ENCODE data around the gene CHEK1.

CHEK1 gene

DNA sequence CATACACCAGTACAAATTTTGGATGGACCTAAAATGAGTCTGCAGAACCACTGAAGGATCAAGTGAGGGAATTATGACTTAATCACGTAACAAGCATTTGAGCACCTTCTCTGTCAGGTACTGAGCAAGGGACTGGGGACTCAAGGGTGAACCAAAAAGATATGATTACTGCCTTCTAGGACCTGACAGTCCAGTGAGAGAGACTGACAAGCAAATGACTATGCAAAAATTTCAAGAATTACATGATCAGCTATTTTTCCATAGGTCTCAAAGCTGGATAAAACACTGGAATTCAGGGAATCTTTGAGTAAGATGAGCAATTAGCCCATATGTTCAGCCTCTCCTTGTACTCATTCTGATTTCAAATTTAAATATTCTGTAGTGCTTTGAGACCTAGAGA, 37.5 kb upstream of the CHEK1 start:
- TF ChIP-seq, protein P1, sequence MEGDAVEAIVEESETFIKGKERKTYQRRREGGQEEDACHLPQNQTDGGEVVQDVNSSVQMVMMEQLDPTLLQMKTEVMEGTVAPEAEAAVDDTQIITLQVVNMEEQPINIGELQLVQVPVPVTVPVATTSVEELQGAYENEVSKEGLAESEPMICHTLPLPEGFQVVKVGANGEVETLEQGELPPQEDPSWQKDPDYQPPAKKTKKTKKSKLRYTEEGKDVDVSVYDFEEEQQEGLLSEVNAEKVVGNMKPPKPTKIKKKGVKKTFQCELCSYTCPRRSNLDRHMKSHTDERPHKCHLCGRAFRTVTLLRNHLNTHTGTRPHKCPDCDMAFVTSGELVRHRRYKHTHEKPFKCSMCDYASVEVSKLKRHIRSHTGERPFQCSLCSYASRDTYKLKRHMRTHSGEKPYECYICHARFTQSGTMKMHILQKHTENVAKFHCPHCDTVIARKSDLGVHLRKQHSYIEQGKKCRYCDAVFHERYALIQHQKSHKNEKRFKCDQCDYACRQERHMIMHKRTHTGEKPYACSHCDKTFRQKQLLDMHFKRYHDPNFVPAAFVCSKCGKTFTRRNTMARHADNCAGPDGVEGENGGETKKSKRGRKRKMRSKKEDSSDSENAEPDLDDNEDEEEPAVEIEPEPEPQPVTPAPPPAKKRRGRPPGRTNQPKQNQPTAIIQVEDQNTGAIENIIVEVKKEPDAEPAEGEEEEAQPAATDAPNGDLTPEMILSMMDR (conservative IDR thresholded peaks at IDR 0.05; ENCODE audit: control insufficient read depth, insufficient read depth, low read depth, low read length) = no peak
- no peak for DNase-seq (ENCODE audit: low read depth)
- no peak overlapping the region for H3K4me3 ChIP-seq (ENCODE audit: control insufficient read depth, low read depth, low read length)

DNA sequence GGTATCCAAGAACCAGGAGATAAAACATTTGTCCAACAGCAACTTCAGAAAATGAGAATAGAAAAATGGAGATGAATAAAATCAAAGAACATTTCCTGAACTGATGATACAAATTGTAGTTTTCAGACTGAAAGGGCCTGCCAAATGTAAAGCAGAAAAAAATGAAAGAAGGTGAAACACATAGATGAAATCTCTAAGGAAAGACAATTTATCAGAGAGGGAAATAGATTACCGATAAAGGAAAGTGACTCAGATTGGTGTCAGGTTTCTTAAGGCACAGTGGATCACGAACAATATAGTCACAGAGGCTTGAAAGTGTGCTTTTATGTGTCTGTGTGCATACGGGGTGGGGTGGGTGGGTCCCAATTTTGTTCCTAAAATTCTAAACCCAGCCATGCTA, 36.5 kb upstream of the CHEK1 start:
- TF ChIP-seq, protein P1 (conservative IDR thresholded peaks at IDR 0.05; ENCODE audit: control insufficient read depth, insufficient read depth, low read depth, low read length) = no peak
- H3K4me3 ChIP-seq (ENCODE audit: control insufficient read depth, low read depth, low read length) = no peak overlapping the region
- peak; percentile 36 for DNase-seq (ENCODE audit: low read depth)

DNA sequence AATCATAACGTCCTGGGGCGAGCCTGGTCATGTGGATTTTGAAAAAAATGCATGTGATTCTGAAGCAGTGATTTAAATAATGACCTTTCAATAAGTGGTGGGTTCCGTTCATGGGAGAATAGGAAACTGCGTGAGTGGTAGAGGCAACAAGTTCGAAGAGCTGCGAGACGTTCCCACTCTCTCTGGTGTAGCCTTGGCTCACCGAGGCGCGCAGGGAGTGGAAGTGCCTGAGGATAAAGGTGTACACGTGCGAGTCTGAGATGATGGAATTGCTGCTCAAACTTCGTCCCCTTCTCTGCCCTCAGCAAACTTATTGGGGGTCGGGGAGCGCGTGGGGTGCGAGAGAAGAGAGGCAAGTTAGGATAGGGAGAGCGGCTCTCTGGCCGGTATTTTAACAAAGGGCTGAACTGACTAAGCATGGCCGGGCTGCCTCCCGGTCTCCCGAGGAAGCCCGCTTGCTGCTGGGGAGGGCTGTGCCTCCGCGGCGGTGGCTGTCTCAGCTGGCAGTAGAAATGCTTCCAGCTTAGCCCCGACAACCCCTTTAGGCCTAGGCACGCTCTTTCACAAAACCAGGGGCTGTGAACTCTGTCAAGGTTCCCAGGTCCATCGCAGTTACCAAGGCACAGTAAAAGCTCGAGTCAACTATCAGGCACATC, 33.2 kb upstream of the CHEK1 start:
- peak overlapping the region; percentile 89 for H3K4me3 ChIP-seq (ENCODE audit: control insufficient read depth, low read depth, low read length)
- peak; percentile 41 for DNase-seq (ENCODE audit: low read depth)
- TF ChIP-seq, protein P1 (conservative IDR thresholded peaks at IDR 0.05; ENCODE audit: control insufficient read depth, insufficient read depth, low read depth, low read length) = no peak

DNA sequence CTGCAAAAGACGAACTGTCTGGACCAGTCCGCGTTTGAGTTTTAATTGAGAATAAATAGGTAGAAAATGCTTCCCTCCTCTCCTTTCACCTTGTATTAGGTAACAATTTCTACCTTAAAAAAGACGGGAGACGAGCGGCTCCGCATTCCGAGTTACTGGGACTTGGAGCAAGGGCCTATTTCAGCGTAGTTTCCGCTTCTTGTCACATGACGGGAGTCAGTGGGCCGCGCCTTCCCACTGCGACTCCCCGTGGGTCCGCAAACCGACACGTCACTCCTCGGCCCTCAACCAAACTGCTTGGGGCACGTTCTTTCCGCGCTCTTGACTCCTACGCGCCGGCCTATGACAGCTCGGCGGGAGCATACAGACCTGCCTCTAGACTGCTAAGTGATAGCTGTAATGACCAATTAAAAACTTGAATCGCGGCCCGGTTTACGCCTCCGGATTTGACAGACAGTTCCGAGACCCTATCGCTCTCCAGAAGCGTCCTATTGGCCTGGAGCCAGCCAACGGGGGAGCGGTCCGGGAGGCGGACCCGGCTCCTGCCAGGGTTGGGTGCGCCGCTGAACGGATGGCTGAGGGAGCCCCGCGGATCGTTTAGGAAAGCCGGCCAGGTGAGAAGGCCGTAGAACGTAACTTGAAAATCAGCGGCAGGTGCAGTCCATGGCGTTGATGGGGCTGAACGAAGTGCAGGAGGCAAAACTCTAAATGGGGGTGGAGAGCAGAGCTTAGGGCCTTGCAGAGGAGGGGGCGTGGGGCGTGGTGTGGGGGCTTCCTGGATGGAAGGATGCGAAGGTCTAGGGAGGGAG, 32.5 kb upstream of the CHEK1 start, which contains the start of gene STT3A:
STT3A (plus strand) TSS at position 548 of the 809 bp plus-strand sequence. CDS start 3,064 bp downstream, outside the sequence.
- peak within 1 kb of the TSS; percentile 99 for H3K4me3 ChIP-seq (ENCODE audit: control insufficient read depth, low read depth, low read length)
- TF ChIP-seq, protein P1 (conservative IDR thresholded peaks at IDR 0.05; ENCODE audit: control insufficient read depth, insufficient read depth, low read depth, low read length) = no peak
- DNase-seq (ENCODE audit: low read depth) = peak; percentile 100

DNA sequence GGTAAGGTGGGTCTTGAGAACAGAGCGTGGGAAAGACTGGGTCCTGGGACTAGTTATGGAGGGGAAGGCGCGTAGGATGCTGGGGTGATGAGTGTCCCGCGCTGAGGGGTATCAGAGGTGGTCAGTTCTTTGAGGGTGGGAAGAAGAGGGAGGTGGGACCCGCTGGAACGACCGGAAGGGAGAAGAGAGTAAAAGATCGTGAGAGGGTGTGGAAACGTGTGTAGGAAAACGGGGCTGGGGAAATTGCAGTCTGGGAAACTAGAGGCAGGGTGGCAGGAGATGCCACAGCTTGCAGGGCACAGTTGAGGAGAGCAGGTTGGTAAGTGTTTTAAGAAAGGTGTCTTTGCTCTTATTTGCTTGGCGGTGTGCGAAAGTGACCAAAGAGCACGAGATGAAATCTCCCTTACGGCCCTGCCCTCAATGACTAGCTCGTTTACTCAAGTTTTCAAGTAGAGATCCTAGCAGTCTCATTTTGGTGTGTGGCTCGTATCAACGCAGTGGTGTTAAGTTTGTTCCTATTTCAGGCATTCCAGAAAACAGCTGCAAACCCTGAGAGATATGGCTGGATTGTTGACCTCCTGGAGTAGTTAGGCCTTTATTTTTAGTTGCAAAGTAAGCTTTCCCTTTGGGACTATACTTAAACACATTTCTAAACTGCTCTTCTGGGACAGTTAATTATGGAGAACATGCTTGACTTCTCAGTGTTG, 31.7 kb upstream of the CHEK1 start:
- H3K4me3 ChIP-seq (ENCODE audit: control insufficient read depth, low read depth, low read length) = peak overlapping the region; percentile 99
- TF ChIP-seq, protein P1 (conservative IDR thresholded peaks at IDR 0.05; ENCODE audit: control insufficient read depth, insufficient read depth, low read depth, low read length) = no peak
- DNase-seq (ENCODE audit: low read depth) = peak; percentile 36

DNA sequence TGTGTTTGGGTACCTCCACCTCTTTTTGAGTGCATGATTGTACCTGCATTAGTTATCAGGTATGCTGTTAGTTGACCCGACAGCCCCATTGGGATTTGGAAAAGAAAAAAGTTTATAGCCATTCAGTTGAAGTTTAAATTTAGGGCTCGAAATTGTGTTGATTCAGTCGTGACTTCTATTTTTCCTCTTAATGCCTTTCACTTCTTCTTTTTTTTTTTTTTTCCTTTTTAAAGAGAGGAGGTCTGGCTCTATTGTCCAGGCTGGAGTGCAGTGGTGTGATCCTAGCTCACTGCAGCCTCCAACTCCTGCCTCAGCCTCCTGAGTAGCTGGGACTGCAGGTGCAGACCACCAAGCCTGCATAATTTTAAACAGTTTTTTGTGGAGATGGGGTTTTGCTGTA, 30.0 kb upstream of the CHEK1 start:
- DNase-seq (ENCODE audit: low read depth) = no peak
- H3K4me3 ChIP-seq (ENCODE audit: control insufficient read depth, low read depth, low read length) = no peak overlapping the region
- TF ChIP-seq, protein P1 (conservative IDR thresholded peaks at IDR 0.05; ENCODE audit: control insufficient read depth, insufficient read depth, low read depth, low read length) = no peak

All from fibroblast of mammary gland (primary cell).